ENCODE results near the gene PPP5C.

DNA sequence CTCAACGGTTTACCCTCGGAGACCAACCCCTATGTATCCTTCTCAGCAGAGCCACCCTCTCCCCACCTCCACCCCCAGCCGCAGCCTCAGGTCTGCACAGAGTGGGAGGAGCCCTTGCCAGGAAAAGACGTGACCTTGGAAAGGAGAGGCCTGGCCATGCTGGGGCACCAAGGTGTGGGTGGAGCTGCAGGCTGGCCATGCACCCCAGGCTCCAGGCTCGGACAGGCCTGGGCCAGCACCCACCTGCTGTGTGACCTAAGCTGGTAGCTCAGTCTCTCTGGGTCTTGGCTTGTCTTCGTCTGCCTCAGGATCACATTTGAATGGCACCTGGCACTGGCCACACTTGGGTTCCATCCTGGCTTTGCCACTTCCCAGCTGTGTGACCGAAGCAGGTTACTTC, 37.0 kb downstream of the PPP5C start:
- TF ChIP-seq, protein P1, sequence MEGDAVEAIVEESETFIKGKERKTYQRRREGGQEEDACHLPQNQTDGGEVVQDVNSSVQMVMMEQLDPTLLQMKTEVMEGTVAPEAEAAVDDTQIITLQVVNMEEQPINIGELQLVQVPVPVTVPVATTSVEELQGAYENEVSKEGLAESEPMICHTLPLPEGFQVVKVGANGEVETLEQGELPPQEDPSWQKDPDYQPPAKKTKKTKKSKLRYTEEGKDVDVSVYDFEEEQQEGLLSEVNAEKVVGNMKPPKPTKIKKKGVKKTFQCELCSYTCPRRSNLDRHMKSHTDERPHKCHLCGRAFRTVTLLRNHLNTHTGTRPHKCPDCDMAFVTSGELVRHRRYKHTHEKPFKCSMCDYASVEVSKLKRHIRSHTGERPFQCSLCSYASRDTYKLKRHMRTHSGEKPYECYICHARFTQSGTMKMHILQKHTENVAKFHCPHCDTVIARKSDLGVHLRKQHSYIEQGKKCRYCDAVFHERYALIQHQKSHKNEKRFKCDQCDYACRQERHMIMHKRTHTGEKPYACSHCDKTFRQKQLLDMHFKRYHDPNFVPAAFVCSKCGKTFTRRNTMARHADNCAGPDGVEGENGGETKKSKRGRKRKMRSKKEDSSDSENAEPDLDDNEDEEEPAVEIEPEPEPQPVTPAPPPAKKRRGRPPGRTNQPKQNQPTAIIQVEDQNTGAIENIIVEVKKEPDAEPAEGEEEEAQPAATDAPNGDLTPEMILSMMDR (IDR thresholded peaks at IDR 0.05): no peak
- TF ChIP-seq ZFX (IDR thresholded peaks at IDR 0.05; ENCODE audit: borderline replicate concordance): no peak
